ENCODE measurements around the gene PNPLA1.
"Not testable (repeated sequence)": the region's sequence is repeated elsewhere in the genome, so short reads cannot be mapped to it uniquely, and the experiment has no call there.

Gene PNPLA1

DNA sequence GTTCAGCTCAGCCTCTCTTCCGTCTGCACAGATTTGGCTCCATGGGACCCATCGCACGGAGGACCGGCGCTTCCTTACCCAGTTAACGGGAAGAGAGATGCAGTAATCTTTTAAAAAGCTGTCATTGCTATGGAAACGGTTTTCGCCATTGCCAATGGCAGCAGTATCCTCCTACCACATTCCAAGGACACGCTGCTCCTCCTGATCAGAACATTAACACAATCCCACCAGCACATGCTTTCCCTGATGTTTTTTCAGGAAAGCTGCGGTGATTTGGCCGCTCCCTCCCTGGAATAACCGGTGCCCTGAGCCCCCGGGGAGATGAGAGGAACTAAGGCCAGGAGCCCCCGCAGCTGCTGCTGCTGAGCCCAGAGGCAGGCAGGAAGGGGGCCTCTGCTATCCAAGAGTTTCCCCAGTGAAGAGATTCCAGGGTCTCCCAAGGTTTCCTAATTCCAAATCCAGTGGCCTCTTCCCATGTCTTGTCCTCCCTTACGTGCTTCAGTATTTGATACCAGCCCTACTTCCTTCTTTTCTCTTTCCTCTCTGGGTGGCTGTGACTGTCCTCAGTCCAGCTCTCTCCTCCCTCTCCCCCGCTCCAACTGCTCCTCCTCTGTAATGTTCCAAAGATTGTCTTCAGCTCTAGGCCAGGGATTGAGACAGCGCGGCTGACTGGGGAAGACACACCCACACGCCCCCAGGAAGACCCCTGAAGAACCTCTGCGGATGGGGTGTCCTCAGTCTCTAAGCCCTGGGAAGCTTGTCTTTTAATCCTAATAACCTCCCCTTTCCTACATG is 64.3 kb downstream of the PNPLA1 start:
- ATAC-seq (replicated peaks): no peak

DNA sequence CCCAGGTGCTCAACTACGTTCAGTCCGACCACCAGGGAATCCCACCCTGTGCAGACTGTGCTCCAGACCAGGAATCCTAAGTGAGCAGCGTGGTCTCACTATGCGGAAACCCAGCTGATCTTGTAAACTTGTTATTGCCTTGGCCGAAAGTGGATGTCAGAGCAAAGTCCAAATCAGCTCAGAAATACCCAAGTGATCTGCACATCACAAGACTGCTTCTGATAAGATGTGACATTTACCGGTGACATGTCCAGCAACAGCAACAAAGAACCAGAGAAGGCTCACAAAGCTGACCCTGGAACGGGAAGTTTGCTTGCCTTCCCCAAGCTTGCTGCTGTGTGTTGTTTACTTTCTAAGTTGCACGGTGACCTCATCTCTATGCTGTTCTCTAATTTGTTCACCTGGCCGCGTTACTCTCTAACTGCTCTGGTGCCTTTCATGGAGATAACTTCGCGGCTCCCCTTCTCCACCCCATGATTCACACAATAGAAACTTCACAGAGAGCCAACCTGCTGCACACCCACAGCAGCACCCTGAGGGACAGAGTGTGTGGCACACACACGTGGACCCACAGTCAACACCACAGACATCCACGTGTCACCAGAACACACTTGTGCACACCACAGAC is 65.1 kb downstream of the PNPLA1 start:
- no peaks in the 10 kb centered on the region for H3K9me3 Mint-ChIP-seq
- peaks cover 43 to 67% of the 10 kb centered on the region in 2 donors for H3K27me3 Mint-ChIP-seq
- no peak for ATAC-seq (replicated peaks)
- no peak overlapping the region for H3K27ac Mint-ChIP-seq
- H3K4me1 Mint-ChIP-seq (ENCODE audit: low read depth in 2 of 2): peaks cover 0 to 3% of the 10 kb centered on the region in 2 donors
- no peak overlapping the region for H3K4me3 Mint-ChIP-seq
- DNase-seq: no peak
- H3K36me3 Mint-ChIP-seq (ENCODE audit: insufficient read depth): no peaks in the 10 kb centered on the region

More for the DNA sequence above, 64.3 kb downstream of the PNPLA1 start:
- no peak overlapping the region for H3K27ac Mint-ChIP-seq
- no peak for DNase-seq
- H3K36me3 Mint-ChIP-seq (ENCODE audit: insufficient read depth): no peaks in the 10 kb centered on the region
- H3K4me3 Mint-ChIP-seq: no peak overlapping the region
- peaks cover 0 to 3% of the 10 kb centered on the region in 2 donors for H3K4me1 Mint-ChIP-seq (ENCODE audit: low read depth in 2 of 2)
- peaks cover 41 to 67% of the 10 kb centered on the region in 2 donors for H3K27me3 Mint-ChIP-seq
- no peaks in the 10 kb centered on the region for H3K9me3 Mint-ChIP-seq

DNA sequence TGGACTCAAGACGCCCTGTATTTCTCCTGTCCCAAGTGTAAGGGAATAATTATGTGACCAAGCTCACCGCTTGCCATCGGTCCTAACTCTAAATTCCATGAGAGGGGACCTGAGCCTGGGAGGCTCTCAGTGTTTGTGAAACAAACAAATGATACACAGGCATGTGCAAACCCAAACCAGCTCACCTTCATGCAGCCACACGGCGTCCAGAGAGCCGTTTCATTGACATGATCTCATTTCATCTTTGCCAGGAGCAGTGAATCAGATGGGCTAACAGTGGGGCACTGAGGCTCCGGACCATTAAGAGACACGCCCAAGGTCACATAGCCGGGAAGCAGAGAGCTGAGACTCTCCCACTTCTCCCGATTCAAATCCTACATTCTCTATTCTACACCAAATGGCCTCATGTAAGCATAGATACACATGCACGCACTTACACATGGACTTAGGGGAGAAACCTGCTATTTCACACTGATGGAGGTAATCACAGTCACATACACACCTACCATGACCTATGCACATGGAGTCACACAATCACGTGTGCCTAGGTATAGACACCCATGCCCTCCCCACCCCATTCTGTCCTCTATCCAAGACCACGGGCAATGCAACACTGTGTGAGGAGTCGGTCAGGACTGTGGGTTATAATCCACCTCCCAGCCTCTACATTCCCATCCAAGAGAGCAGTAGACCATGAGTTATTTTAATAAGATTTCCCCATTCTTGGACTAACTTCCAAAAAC is 65.8 kb downstream of the PNPLA1 start:
- Mint-ChIP-seq H3K4me3 (no peak overlapping the region), H3K36me3 (ENCODE audit: insufficient read depth) (no peaks in the 10 kb centered on the region), H3K27me3 (peaks cover 49 to 73% of the 10 kb centered on the region in 2 donors), H3K27ac (no peak overlapping the region), H3K4me1 (ENCODE audit: low read depth in 2 of 2) (peaks cover under 1 to 4% of the 10 kb centered on the region in 2 donors), H3K9me3 (no peaks in the 10 kb centered on the region)
- no peak for DNase-seq
- no peak for ATAC-seq (replicated peaks)

DNA sequence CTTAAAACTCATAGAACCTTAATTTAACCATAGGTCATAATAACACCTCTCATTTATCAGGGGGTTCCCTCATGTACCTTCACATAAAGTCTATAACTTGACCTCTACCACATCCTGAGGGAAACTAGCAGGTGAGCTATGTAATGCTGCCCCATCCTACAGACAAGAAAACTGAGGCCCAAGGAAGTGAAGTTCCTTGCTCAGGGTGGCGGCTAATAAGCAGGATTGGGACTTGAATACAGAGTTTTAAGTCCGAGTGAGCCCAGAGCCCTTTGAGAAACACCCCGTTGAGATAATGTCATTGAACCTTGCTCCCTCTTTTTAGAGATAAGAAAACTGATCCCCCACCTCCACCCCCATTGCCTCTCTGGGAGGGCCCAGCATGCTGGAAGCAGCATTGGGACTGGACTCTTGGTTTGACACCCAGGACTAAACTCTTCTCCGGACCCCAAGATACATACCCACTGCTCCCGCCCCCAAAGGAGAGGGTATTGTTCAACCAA is 66.4 kb downstream of the PNPLA1 start:
- Mint-ChIP-seq H3K4me1 (ENCODE audit: low read depth in 2 of 2) (peaks cover 4 to 8% of the 10 kb centered on the region in 2 donors), H3K27me3 (peaks cover 53 to 79% of the 10 kb centered on the region in 2 donors), H3K9me3 (no peaks in the 10 kb centered on the region), H3K4me3 (no peak overlapping the region), H3K27ac (no peak overlapping the region), H3K36me3 (ENCODE audit: insufficient read depth) (no peaks in the 10 kb centered on the region)
- no peak for ATAC-seq (replicated peaks)
- DNase-seq: no peak

DNA sequence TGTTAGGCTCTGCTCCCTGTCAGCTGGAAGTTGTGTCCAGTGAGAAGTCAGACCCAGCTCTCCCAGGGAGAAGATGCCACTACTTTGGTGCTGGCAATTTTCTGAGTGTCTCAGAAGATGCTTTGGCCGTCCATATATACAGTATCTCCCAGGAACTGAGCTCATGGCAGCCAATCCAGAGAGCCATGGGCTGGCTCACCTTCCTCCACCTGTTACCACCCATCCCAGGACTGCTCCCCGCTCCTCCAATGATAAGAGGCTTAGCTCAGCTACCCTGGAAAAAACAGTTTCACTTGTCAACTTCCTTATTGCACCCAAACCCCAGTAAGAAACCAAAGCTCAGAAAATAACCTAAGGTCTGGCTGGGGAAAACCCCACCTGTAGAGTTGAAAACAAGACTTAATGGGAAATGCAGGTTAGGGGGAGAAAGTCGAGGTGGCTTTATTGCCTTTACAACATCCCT is 67.0 kb downstream of the PNPLA1 start, which contains the start of gene BNIP5:
BNIP5 (minus strand) TSS at position 110 of the 463 bp plus-strand sequence. CDS start 6,198 bp downstream, outside the sequence.
- Mint-ChIP-seq H3K4me3 (no peak within 1 kb of the TSS), H3K27me3 (peaks cover 52 to 76% of the 10 kb centered on the region in 2 donors), H3K4me1 (ENCODE audit: low read depth in 2 of 2) (peaks cover 4 to 8% of the 10 kb centered on the region in 2 donors), H3K36me3 (ENCODE audit: insufficient read depth) (no peaks in the 10 kb centered on the region), H3K9me3 (no peaks in the 10 kb centered on the region), H3K27ac (no peak within 1 kb of the TSS)
- peak; percentile 54 for ATAC-seq (replicated peaks)
- no peak for DNase-seq

DNA sequence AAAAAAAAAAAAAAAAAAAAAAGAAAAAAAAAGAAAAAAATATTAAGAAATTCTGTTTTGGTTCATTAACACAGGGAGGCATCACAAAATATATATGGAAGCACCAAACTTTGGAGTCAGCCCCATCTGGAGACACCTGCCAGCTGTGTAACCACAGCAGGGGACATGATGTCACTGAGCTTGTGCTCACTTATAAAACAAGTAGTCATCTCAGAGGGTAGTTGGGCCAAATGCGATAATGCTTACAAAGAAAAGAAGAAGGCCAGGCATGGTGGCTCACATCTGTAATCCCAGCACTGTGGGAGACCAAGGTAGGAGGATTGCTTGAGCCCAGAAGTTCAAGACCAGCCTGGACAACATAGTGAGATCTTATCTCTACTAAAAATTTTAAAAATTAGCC is 68.0 kb downstream of the PNPLA1 start:
- Mint-ChIP-seq H3K4me1 (ENCODE audit: low read depth in 2 of 2) (peaks cover 4 to 8% of the 10 kb centered on the region in 2 donors), H3K9me3 (no peaks in the 10 kb centered on the region), H3K27ac (no peak overlapping the region), H3K36me3 (ENCODE audit: insufficient read depth) (no peaks in the 10 kb centered on the region), H3K27me3 (peaks cover 43 to 72% of the 10 kb centered on the region in 2 donors), H3K4me3 (no peak overlapping the region)
- DNase-seq: no peak
- no peak for ATAC-seq (replicated peaks)

DNA sequence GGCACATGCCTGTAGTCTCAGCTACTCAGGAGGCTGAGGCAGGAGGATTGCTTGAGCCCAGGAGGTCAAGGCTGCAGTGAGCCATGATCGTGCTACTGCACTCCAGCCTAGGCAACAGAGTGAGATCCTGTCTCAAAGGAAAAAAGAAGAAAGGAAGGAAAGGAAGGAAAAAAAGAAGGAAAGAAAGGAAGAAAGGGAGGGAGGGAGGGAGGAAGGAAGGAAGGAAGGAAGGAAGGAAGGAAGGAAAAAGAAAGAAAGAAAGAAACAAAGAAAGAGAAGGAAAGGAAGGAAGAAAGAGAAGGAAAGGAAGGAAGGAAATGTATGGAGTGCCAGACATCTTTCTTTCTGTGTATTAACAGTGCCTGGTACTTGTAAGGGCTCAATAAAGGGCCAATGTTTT is 68.4 kb downstream of the PNPLA1 start:
- H3K36me3 Mint-ChIP-seq (ENCODE audit: insufficient read depth); DNase-seq; H3K4me1 Mint-ChIP-seq (ENCODE audit: low read depth in 2 of 2); H3K4me3 Mint-ChIP-seq; H3K27ac Mint-ChIP-seq; H3K9me3 Mint-ChIP-seq; ATAC-seq (replicated peaks): not testable (repeated sequence)
- peaks cover 39 to 68% of the 10 kb centered on the region in 2 donors for H3K27me3 Mint-ChIP-seq

DNA sequence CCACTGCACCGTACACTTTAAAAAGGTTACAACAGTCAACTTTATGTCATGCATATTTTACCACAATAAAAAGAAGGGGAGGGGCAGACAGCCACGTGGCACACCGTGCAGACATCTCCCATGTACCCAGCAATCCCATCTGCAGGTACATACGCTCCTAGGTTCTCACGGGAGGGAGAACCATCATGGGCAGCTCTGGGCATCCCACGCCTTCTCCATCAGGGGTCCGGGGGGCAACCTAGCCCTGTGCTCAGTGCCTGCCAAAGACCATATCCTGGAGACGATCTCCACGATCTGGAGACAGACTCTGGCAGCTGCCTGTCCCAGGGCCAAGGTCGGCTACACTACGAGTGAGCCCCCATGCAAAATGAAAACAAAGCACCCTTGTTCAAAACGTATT is 69.3 kb downstream of the PNPLA1 start:
- Mint-ChIP-seq H3K36me3 (ENCODE audit: insufficient read depth) (no peaks in the 10 kb centered on the region), H3K27ac (no peak overlapping the region)
- no peak for DNase-seq

DNA sequence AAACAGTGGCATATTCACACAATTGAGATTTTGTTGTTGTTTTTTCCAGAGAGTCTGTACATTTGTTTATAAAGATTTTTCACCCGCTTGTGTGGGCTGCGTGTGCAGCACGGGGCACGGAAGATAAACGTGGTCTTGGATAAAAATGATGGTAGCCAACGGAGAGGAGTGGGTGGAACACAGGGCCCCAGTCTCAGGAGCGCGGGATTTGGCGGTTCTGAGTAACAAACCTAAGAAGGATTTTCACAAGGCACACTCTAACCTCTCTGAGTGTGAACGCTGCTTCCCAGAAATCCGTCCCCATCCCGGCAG is 70.4 kb downstream of the PNPLA1 start:
- DNase-seq (no peak), ATAC-seq (replicated peaks) (no peak)
- H3K27me3 Mint-ChIP-seq: peaks cover 23 to 48% of the 10 kb centered on the region in 2 donors
- H3K36me3 Mint-ChIP-seq (ENCODE audit: insufficient read depth): no peaks in the 10 kb centered on the region
- H3K4me3 Mint-ChIP-seq: no peak overlapping the region
- H3K4me1 Mint-ChIP-seq (ENCODE audit: low read depth in 2 of 2): peaks cover 4 to 8% of the 10 kb centered on the region in 2 donors
- H3K9me3 Mint-ChIP-seq: no peaks in the 10 kb centered on the region
- H3K27ac Mint-ChIP-seq: no peak overlapping the region

More for the DNA sequence above, 69.3 kb downstream of the PNPLA1 start:
- no peak for ATAC-seq (replicated peaks)
- Mint-ChIP-seq H3K9me3 (no peaks in the 10 kb centered on the region), H3K27me3 (peaks cover 35 to 59% of the 10 kb centered on the region in 2 donors), H3K4me3 (no peak overlapping the region), H3K4me1 (ENCODE audit: low read depth in 2 of 2) (peaks cover 4 to 8% of the 10 kb centered on the region in 2 donors)

DNA sequence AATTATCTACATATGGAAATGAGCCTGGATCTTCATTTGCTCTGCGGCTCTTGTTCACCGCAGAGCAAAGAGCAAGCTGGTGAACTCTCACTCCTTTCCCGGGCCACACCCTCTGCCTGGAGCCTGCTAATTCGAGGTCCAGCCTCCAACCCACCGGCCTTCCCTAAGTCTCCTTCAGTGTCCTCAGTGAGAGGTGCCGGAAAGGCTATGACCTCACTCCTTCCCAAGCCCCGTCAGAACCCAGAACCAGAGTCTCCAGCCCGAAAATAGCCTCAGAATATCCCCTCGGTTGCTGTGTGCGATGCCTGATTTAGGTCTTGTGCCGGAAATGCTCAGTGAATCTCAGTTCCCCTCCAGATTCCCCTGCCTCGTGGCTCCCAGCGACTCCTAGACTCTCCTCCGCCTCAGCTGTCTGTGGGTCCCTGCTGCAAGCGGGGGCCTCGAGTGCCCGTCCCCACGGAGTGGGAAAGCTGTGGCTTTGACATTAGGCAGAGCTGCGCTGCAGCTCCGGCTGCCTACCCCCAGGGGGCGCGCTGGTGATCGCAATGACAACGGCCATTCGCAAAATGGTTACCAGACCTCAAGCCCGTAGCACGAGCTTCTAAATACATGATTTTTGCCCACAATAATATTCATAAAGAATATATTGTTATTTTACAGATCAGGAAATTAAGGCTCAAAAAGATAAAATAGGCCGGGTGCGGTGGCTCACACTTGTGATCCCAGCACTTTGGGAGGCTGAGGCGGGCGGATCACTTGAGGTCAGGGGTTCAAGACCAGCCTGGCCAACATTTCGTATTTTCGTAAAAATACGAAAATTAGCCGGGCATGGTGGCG is 71.0 kb downstream of the PNPLA1 start:
- Mint-ChIP-seq H3K4me1 (ENCODE audit: low read depth in 2 of 2) (peaks cover 4 to 8% of the 10 kb centered on the region in 2 donors), H3K4me3 (peak overlapping the region; percentile 45 to 78), H3K27me3 (peaks cover 18 to 43% of the 10 kb centered on the region in 2 donors), H3K36me3 (ENCODE audit: insufficient read depth) (no peaks in the 10 kb centered on the region), H3K27ac (no peak overlapping the region), H3K9me3 (no peaks in the 10 kb centered on the region)
- ATAC-seq (replicated peaks): peak; percentile 83
- DNase-seq: peak; percentile 70 to 72 (median 72)

DNA sequence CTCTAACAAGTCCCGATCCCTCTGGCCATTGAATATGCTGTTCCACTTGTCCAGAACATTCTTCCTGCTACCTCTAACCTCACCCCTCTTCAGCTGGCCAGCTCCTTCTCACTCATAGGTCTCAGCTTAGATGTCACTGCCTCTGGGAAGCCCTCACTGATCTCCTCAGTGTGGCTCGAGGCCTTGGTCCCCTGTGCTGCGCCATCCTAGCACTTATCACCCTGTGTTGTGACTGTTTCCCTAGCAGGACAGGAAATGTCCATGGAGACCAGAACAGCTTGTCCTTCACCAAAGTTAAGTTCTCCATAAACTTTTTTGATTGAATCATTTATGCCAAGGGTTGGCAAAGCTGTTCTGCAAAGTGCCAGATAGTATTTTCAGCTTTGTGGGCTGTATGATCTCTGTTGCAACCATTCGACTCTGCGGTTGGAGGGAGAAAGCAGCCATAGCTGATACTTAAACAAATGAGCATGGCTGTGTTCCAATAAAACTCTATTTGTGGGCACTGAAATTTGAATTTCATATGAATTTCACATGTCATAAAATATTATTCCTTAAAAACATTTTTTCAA is 73.3 kb downstream of the PNPLA1 start:
- ATAC-seq (replicated peaks): no peak
- Mint-ChIP-seq H3K9me3 (no peaks in the 10 kb centered on the region), H3K27me3 (peaks cover 17 to 41% of the 10 kb centered on the region in 2 donors), H3K36me3 (ENCODE audit: insufficient read depth) (peaks cover 4% of the 10 kb centered on the region), H3K4me3 (no peak overlapping the region), H3K4me1 (ENCODE audit: low read depth in 2 of 2) (peaks cover 4% of the 10 kb centered on the region in 2 donors), H3K27ac (no peak overlapping the region)
- no peak for DNase-seq

DNA sequence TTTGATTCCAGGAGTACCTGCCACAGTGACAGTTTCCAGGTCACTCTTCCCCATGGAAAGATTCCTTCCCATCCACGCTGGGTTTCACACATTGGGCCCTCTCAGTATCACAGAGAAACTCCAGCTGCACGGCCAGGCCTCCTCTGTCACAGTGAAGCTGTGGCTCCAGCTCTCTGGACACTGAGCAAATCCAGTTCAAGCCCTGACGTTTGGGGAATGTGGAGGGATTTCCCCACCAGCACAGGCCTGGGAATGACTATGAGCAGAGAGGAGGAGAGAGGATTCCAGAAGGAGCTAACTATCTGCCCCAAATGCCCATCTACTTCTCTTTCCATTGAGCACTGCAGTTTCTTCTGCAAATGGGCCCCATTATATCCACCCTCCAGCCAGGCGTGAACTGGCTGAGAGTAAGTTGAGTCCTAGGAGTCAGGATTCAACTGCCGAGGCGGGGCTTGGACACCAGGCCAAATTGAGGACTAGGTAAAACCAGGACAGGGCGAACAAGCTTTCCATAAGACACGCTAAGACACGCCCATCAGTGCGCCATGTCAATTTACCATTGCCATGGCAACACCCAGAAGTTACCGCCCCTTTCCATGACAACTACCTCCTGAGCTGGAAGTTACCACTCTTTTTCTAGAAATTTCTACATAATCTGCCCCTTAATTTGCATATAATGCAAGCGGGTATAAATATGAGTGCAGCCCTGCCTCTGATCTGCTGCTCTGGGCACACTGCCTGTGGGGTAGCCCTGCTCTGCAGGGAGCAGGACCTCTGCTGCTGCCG is 76.0 kb downstream of the PNPLA1 start:
- H3K9me3 Mint-ChIP-seq: no peaks in the 10 kb centered on the region
- ATAC-seq (replicated peaks): no peak
- peaks cover 1% of the 10 kb centered on the region in 2 donors for H3K4me1 Mint-ChIP-seq (ENCODE audit: low read depth in 2 of 2)
- peaks cover 2 to 33% of the 10 kb centered on the region in 2 donors for H3K27me3 Mint-ChIP-seq
- no peak for DNase-seq
- H3K27ac Mint-ChIP-seq: no peak overlapping the region
- H3K36me3 Mint-ChIP-seq (ENCODE audit: insufficient read depth): peaks cover 4% of the 10 kb centered on the region
- H3K4me3 Mint-ChIP-seq: no peak overlapping the region

Data from effector memory CD8-positive, alpha-beta T cell (primary cell).